Esophagus squamous epithelium (tissue), 4 donors: ENCODE results near the gene MBD3.

ENCODE experiments used
- CTCF ChIP-seq, 6 experiments: fragments of 450-650 bp in 4 of 6; fragments of 200-600 bp in 2 of 6; sonication (generic) in 2 of 6; IDR thresholded peaks; one replicate each; pipeline ENCODE4 v1.5.1; 2016 to 2019; ENCODE audit warnings: antibody characterized with exemption in 6 of 6, mild to moderate bottlenecking in 4 of 6, moderate library complexity in 4 of 6
- POLR2A ChIP-seq, 4 donors: fragments of 450-650 bp; IDR thresholded peaks; one replicate each; pipeline ENCODE4 v1.6.1; 2017; ENCODE audit warnings: antibody characterized with exemption in 4 of 4, mild to moderate bottlenecking in 4 of 4, moderate library complexity in 3 of 4

DNA sequence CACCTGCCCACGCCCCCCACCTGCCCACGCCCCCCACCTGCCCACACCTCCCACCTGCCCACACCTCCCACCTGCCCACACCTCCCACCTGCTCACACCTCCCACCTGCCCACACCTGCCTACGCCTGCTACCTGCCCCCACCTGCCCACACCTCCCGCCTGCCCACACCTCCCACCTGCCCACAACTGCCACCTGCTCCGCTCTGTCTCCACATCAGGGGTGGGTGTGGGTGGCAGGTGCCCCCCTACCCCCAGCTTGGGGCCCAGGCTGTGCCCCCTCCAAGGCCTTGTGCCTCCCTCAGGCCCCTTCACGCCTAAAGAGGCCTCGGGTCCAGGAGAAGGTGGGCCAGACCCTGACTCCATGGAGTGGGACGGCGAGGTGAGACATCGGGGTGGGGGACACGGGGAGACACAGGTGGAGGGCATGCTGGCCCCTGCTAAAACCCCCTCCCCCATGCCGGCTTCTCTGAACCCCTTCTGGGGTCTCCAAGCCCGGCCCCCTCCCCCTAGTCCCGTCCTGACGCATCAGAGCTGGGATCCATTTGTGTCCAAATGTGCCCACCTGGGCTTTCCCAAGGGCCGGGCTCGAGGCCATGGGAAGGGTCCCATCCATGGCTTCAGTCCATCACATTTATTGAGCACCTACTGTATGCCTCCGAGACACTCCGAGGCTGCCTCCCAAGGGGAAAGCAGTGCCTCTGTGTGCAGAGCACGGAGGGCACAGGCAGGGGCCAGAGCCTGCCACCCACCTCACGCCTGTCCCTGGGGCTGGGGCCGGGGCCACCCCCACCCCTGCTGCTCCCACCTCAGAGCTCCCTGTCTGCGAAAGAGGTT, 63.9 kb downstream of the MBD3 start:
- TF ChIP-seq POLR2A (IDR thresholded peaks at IDR 0.05) (no peak), CTCF (IDR thresholded peaks at IDR 0.05) (no peak)
